GM12878 (cell line): ENCODE data around the gene MALRD1. TPM values are rescaled to one million over a fixed set of nuclear protein-coding genes. Genes with fewer than 3 reads are reported as not detected.

ENCODE experiments used
- ATAC-seq: fragments of 200-7000 bp; cut with Tn5 transposase; 3 replicates; pipeline ENCODE4 v1.9.1; 2020; ENCODE audit warnings: mild to moderate bottlenecking, moderate library complexity
- BruUV-seq: library from RNA; stranded (reverse); fragments of 400-500 nt; replicated peaks from 2 replicates; lab custom pipeline; 2021; lab: Mats Ljungman, UMichigan
- CTCF ChIA-PET: fragments of 300-600 bp; sonication (Branson Sonifier 250); formaldehyde crosslinking; extraction: SDS; loops from one replicate; lab custom pipeline; 2021; ENCODE audit warnings: inconsistent platforms; lab: Yijun Ruan, JAX
- POLR2A ChIA-PET: fragments of 350-600 bp; formaldehyde crosslinking; extraction: SDS; loops from one replicate; lab custom pipeline; 2021; ENCODE audit warnings: inconsistent platforms; lab: Charles Lee
- RAD21 ChIA-PET: fragments of 300-600 bp; sonication (Branson Sonifier 250); formaldehyde crosslinking; loops from one replicate; lab custom pipeline; 2023; ENCODE audit warnings: antibody characterized with exemption; ENCODE audit not compliant: unreplicated experiment; lab: Charles Lee
- SMC1A ChIA-PET: fragments of 300-600 bp; sonication (Branson Sonifier 250); formaldehyde crosslinking; loops from one replicate; lab custom pipeline; 2023; ENCODE audit not compliant: unreplicated experiment, uncharacterized antibody; lab: Charles Lee
- DNase-seq: peaks from one replicate; pipeline ENCODE4 v3.0.0-alpha.2; 2011; ENCODE audit warnings: low read depth, low spot score
- FAIRE-seq: peaks from 3 replicates; lab custom pipeline; 2011; peaks lifted over from hg19 to GRCh38; lab: Jason Lieb, UNC
- H2AFZ ChIP-seq: 2 replicates; pipeline ENCODE4 v1.6.0; 2011; ENCODE audit warnings: low read depth, low read length, control low read depth; ENCODE audit not compliant: control insufficient read depth
- H3K27ac ChIP-seq: 2 replicates; pipeline ENCODE4 v1.5.1; 2011; ENCODE audit warnings: control low read depth; ENCODE audit not compliant: control insufficient read depth, insufficient read depth
- H3K27me3 ChIP-seq, 2 experiments: replicated peaks in 1 of 2; 2 replicates each; pipeline versions ENCODE4 v1.6.0 to v1.6.1; 2011; ENCODE audit warnings: low read length in 1 of 2; ENCODE audit not compliant: control insufficient read depth in 2 of 2, insufficient read depth in 2 of 2
- H3K36me3 ChIP-seq, 2 experiments: 2 replicates each; pipeline ENCODE4 v1.5.1; 2011; ENCODE audit warnings: low read length in 1 of 2; ENCODE audit not compliant: control insufficient read depth in 2 of 2, insufficient read depth in 2 of 2
- H3K4me1 ChIP-seq: 2 replicates; pipeline ENCODE4 v1.6.1; 2011; ENCODE audit warnings: mild to moderate bottlenecking, low read length, moderate library complexity, mixed read lengths; ENCODE audit not compliant: control insufficient read depth, insufficient read depth
- H3K4me2 ChIP-seq: 2 replicates; pipeline ENCODE4 v1.6.0; 2011; ENCODE audit warnings: control low read depth; ENCODE audit not compliant: control insufficient read depth, insufficient read depth
- H3K4me3 ChIP-seq: fragments of 200-600 bp; sonication (generic); 2 replicates; pipeline ENCODE4 v1.5.1; 2016
- H3K79me2 ChIP-seq: 2 replicates; pipeline ENCODE4 v1.6.0; 2011; ENCODE audit warnings: low read length; ENCODE audit not compliant: control insufficient read depth, insufficient read depth
- H3K9ac ChIP-seq: 2 replicates; pipeline ENCODE4 v1.8.0; 2011; ENCODE audit warnings: low read length, control low read depth, mixed read lengths; ENCODE audit not compliant: control insufficient read depth, insufficient read depth
- H3K9me3 ChIP-seq: replicated peaks from 3 replicates; pipeline ENCODE4 v1.5.1; 2011; ENCODE audit warnings: mild to moderate bottlenecking, low read length; ENCODE audit not compliant: control insufficient read depth, insufficient read depth
- H4K20me1 ChIP-seq: 2 replicates; pipeline ENCODE4 v1.6.0; 2011; ENCODE audit not compliant: control insufficient read depth, insufficient read depth
- ATF7 ChIP-seq: fragments of 450-650 bp; IDR thresholded peaks from 2 replicates; pipeline ENCODE4 v1.6.1; 2016; ENCODE audit warnings: low read depth, mild to moderate bottlenecking
- KAT2A ChIP-seq: conservative IDR thresholded peaks from 2 replicates; pipeline ENCODE4 v1.6.1; 2011; ENCODE audit warnings: low read depth, low read length; ENCODE audit not compliant: control insufficient read depth
- MLLT1 ChIP-seq: fragments of 450-650 bp; IDR thresholded peaks from 2 replicates; pipeline ENCODE4 v1.6.1; 2016; ENCODE audit warnings: mild to moderate bottlenecking
- NKRF ChIP-seq: fragments of 450-650 bp; conservative IDR thresholded peaks from 2 replicates; pipeline ENCODE4 v1.6.1; 2017; ENCODE audit warnings: mild to moderate bottlenecking, moderate library complexity
- PAX5 ChIP-seq: IDR thresholded peaks from 2 replicates; pipeline ENCODE4 v1.6.1; 2011; ENCODE audit warnings: low read depth, low read length, borderline replicate concordance
- SIX5 ChIP-seq: IDR thresholded peaks from 2 replicates; pipeline ENCODE4 v1.6.1; 2011; ENCODE audit warnings: mild to moderate bottlenecking, low read depth, low read length, moderate library complexity; ENCODE audit not compliant: severe bottlenecking
- SREBF2 ChIP-seq: IDR thresholded peaks from 2 replicates; pipeline ENCODE4 v1.6.1; 2012; ENCODE audit warnings: mild to moderate bottlenecking, low read length
- TBL1XR1 ChIP-seq: IDR thresholded peaks from 2 replicates; pipeline ENCODE4 v1.6.1; 2012; ENCODE audit warnings: low read depth, low read length, improper control_type of control experiment
- TCF7 ChIP-seq: IDR thresholded peaks from 2 replicates; pipeline ENCODE4 v1.6.1; 2014; ENCODE audit warnings: antibody characterized with exemption, borderline replicate concordance
- WGBS: methylation state at CpG from one replicate; pipeline ENCODE4 v1.1.6; 2016; ENCODE audit warnings: low lambda C conversion rate; ENCODE audit not compliant: insufficient replicate concordance, insufficient coverage; ENCODE audit errors: missing lambda C conversion rate; 5-methylcytosine and 5-hydroxymethylcytosine counted together
- in situ Hi-C: fragments of 300-500 bp; cut with MboI; formaldehyde crosslinking; loops from 9 replicates; pipeline ENCODE4 v1.14.3; 2018; ENCODE audit warnings: mixed read lengths
- intact Hi-C: fragments of 100-400 bp; cut with micrococcal nuclease; formaldehyde crosslinking; loops from one replicate; pipeline ENCODE4 v1.14.2; 2022; ENCODE audit not compliant: unreplicated experiment
- polyA plus RNA-seq, 11 experiments: library from polyadenylated mRNA; depleted of rRNA in 4 of 11; unstranded in 6 of 11; stranded (reverse) in 5 of 11; fragments of >200 nt; fragmentation: Nextera tagmentation in 4 of 11; fragmentation: Illumina TruSeq in 1 of 11; extraction: Ambion mirVana in 4 of 11; extraction: Trizol in 1 of 11; gene quantifications; 1 replicate in 1 of 11; 2 replicates in 10 of 11; pipeline versions ENCODE4 v1.2.1 to v1.2.3, GENCODE V29; 2011 to 2016; ENCODE audit warnings: inconsistent platforms in 2 of 11, missing spikeins in 2 of 11, low read depth in 1 of 11
- total RNA-seq, 4 experiments: library from RNA; depleted of rRNA in 3 of 4; stranded (reverse); fragments of >200 nt in 3 of 4; fragmentation: Illumina TruSeq in 1 of 4; extraction: Trizol in 1 of 4; gene quantifications; 2 replicates each; pipeline versions ENCODE4 v1.2.1 to v1.2.3, GENCODE V29; 2013 to 2021

Gene MALRD1
- total and polyA plus RNA-seq, 10 of the 15 experiments (the other 5 are each of a cell fraction or from before 2014, with no cell fraction given) = 0.12 to 6.6 (median 0.26) TPM; not detected in 2

GRCh38 chr10:19469521-19469920, 420.9 kb downstream of the MALRD1 start:
- CTCF ChIA-PET = no interaction called here
- no peak for TF ChIP-seq ATF7
- no peak for TF ChIP-seq SREBF2
- TF ChIP-seq SIX5 = no peak
- no peak for TF ChIP-seq MLLT1
- TF ChIP-seq TCF7 = no peak
- TF ChIP-seq NKRF = no peak
- TF ChIP-seq PAX5 = no peak
- no peak for TF ChIP-seq TBL1XR1
- no peak for TF ChIP-seq KAT2A
- no TSS peak for BruUV-seq
- intact Hi-C loops = no loop called here
- no peak for FAIRE-seq
- Histone ChIP-seq H3K9me3 (no peaks in the 10 kb centered on the region), H3K4me3 (no peak overlapping the region), H3K79me2 (no peaks in the 10 kb centered on the region), H4K20me1 (no peaks in the 10 kb centered on the region), H3K9ac (no peak overlapping the region), H3K36me3 (no peaks in the 10 kb centered on the region), H3K27me3 (no peaks in the 10 kb centered on the region), H2AFZ (no peak overlapping the region), H3K4me2 (no peak overlapping the region), H3K27ac (no peak overlapping the region), H3K4me1 (no peaks in the 10 kb centered on the region)
- POLR2A ChIA-PET = no interaction called here
- WGBS = 0% methylated on average over 1 of the region's 1 CpG
- in situ Hi-C loops = no loop called here
- ATAC-seq = no peak
- RAD21 ChIA-PET = no interaction called here
- DNase-seq = no peak
- SMC1A ChIA-PET = interaction anchor here (0.7 to 1.5 kb wide), 2 partner anchors 8 to 10 kb away, joined by 4 read pairs; no protein-coding TSS in a partner anchor
